HG03045 (cell line): Measurements from ENCODE around the gene IFT122.
"Not testable (repeated sequence)": the region's sequence is repeated elsewhere in the genome, so short reads cannot be mapped to it uniquely, and the experiment has no call there.

Experiments
- ATAC-seq: cut with Tn5 transposase; IDR thresholded peaks from one replicate; pipeline ENCODE4 v1.9.1; 2021; ENCODE audit warnings: mild to moderate bottlenecking, moderate library complexity; ENCODE audit not compliant: unreplicated experiment

The IFT122 gene

GRCh38 chr3:129494499-129494898, 54.5 kb downstream of the IFT122 start:
- not testable (repeated sequence) for ATAC-seq

- not testable (repeated sequence) for ATAC-seq
These were observed 55.1 kb downstream of the IFT122 start for GRCh38 chr3:129495006-129495639.

- not testable (repeated sequence) for ATAC-seq
These were observed 57.9 kb downstream of the IFT122 start for GRCh38 chr3:129497876-129498275.

- ATAC-seq, result not testable (repeated sequence)
These were observed 58.8 kb downstream of the IFT122 start for GRCh38 chr3:129498603-129499488.

- not testable (repeated sequence) for ATAC-seq
These were observed 59.7 kb downstream of the IFT122 start for GRCh38 chr3:129499604-129500333.

GRCh38 chr3:129500334-129500658, 60.3 kb downstream of the IFT122 start:
- ATAC-seq, result no peak

- ATAC-seq, result no peak
These were observed 61.6 kb downstream of the IFT122 start for GRCh38 chr3:129501630-129502029.

GRCh38 chr3:129502641-129503408, 62.8 kb downstream of the IFT122 start:
- ATAC-seq, result no peak

- no peak for ATAC-seq
These were observed 63.7 kb downstream of the IFT122 start for GRCh38 chr3:129503471-129504291.

- ATAC-seq, result no peak
These were observed 64.6 kb downstream of the IFT122 start for GRCh38 chr3:129504471-129505100.

- ATAC-seq, result no peak
These were observed 65.3 kb downstream of the IFT122 start for GRCh38 chr3:129505341-129505740.

GRCh38 chr3:129506231-129506742, 66.3 kb downstream of the IFT122 start:
- ATAC-seq, result no peak

GRCh38 chr3:129507181-129507831, 67.3 kb downstream of the IFT122 start:
- no peak for ATAC-seq

- ATAC-seq, result no peak
These were observed 72.6 kb downstream of the IFT122 start for GRCh38 chr3:129512595-129512994.

- no peak for ATAC-seq
These were observed 73.7 kb downstream of the IFT122 start for GRCh38 chr3:129513705-129514104.

GRCh38 chr3:129514110-129514509, 74.1 kb downstream of the IFT122 start:
- ATAC-seq, result no peak

- no peak for ATAC-seq
These were observed 74.5 kb downstream of the IFT122 start for GRCh38 chr3:129514563-129514962.

GRCh38 chr3:129515108-129515820, 75.2 kb downstream of the IFT122 start:
- not testable (repeated sequence) for ATAC-seq
